ENCODE results near the gene KRTAP10-6.
"Not testable (repeated sequence)": the region's sequence is repeated elsewhere in the genome, so short reads cannot be mapped to it uniquely, and the experiment has no call there.

The KRTAP10-6 gene

GRCh38 chr21:44575307-44576024, 16.8 kb downstream of the KRTAP10-6 start:
- no peak for DNase-seq

- no peak for DNase-seq
These were observed 17.6 kb downstream of the KRTAP10-6 start for GRCh38 chr21:44574457-44575306.

GRCh38 chr21:44573630-44574456, 18.5 kb downstream of the KRTAP10-6 start, which contains the start of gene KRTAP10-4:
TSS of gene KRTAP10-4 (plus strand) at chr21:44573729. CDS start at chr21:44573759, 30 bp downstream.
- not testable (repeated sequence) for DNase-seq

GRCh38 chr21:44572959-44573583, 19.2 kb downstream of the KRTAP10-6 start:
- DNase-seq = no peak

DNA sequence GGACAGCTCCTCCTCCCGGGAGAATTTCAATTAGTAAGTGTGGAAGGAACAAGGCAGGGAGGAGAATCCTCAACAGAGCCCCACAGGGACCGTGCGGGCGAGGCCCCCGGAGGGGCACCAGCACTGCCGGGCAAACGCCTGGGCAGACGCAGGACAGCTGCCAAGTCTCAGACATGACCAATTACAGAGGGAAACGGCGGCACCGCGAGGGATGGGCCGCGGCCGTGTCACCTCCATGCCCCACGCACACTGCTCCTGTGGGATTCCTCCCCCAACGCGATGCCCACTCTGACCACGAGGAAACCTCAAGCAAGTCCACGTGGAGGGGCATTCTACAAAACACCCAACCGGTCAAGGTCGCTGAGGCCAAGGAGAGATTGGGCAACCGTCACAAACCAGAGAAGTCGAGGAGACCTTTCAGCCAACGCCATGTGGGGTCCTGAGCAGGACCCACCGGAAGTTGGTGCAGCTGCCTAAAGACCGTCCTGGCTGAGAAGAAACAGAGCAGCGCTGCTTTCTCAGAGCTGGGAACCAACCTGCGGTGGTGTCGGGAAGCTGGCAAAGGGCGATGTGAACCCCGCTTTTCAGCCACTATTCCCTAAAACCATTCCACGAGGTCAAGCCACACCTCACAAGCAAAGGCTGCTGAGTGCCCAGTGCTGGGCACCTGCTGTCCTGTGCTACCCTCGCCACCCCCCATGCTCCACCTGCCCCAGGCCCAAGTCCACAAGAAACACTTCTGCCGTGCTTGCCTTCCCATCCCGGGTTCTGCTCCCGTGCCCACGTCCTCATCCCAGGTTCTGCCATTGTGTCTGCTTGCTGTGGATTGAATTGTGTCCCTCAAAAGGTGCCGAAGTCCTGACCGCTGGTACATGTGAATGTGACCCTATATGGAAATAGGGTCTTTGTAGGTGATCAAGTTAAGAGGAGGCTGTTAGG, 20.2 kb downstream of the KRTAP10-6 start:
- DNase-seq = no peak

- DNase-seq = no peak
These were observed 21.0 kb downstream of the KRTAP10-6 start for GRCh38 chr21:44571296-44571695.

- no peak for DNase-seq
These were observed 22.3 kb downstream of the KRTAP10-6 start for GRCh38 chr21:44569861-44570517.

DNA sequence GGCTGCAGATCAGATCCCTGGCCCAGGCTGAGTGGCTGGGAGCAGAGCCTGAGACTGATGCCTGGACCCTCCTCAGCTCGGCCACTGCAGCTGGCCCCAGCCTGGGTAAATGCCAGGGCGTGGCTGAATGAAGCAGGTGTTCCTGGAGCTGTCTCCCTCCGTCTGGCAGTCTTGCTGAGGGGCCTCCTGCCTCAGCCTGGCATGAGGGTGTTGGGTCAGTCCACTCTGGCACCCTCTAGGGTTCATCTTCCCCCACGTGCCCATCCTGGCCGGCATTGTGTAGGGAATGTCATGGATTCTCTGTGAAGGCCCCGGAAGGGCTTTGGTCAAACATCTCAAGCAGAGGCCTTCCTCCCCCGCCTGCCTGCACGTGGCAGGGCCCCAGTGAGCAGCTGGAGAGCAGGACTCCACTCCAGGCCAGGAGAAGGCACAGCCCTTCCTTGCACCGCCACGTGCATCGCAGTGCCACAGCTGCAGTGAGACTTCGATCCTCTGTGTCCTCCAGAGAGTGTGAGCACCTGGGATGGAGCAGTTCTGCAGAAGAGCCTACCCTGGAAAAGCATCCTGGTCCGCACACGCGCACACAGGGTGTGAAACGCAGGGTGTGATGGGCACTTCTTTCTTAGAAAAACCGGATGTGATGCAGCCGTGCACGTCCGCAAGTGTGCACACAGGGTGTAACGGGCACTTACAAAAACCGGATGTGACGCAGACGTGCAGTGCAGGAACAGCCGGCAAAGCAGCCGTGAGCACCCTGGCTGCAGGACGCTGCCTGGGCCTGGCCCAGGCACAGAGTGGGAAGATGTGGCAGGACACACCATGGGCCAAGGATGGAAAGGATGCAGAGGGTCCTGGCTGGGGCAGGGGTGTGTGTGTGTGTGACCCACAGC, 23.4 kb downstream of the KRTAP10-6 start:
- no peak for DNase-seq

DNA sequence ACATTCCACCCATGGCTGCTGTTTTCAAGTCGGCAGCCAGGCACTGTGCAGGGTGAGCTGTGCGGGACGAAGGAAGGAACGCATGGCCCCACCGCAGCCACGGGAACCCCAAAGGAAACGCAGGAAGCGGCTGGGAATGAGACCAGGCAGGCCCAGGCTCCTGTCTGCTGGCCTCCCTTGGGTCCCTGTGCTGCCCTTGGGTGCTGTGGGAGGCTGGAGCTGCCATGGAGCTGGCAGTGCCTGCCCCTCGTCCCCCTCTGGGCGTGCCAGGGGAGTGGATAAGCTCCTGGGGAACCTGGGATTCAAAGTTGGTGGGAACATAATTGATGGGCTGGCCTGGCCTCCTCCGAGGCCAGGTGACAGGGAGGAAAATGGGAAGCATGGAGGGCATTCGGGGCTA, 24.0 kb downstream of the KRTAP10-6 start:
- DNase-seq = no peak

- no peak for DNase-seq
These were observed 24.7 kb downstream of the KRTAP10-6 start for GRCh38 chr21:44567481-44568171.

- DNase-seq = no peak
These were observed 25.9 kb downstream of the KRTAP10-6 start for GRCh38 chr21:44566403-44566802.

DNA sequence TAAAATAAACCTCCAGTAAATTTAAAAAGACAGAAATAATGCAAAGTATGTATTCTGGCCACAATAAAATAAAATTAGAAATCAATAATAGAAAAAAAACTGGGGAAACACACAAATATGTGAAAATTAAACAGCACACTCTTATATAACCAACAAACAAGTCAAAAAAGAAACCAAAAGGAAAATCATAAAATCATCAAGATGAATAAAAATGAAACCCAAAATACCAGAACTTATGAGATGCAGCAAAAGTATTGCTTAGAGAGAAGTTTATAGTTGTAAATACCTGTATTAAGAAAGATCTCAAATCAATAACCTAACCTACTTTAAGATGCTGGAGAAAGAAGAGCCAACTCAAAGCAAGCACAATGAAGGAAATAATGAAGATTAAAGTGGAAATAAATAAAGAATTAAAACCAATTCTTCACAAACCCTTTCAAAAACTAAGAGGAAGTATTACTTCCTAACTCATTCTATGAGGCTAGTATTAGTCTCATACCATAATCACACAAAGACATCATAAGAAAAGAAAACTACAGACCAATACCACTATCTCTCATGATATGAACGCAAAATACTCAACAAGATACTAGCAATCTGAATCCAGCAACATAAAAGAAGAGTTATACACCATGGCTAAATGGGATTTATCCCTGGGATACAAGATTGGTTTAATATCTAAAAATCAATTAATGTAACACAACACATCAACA, 27.3 kb downstream of the KRTAP10-6 start:
- no peak for DNase-seq

GRCh38 chr21:44564099-44564498, 28.2 kb downstream of the KRTAP10-6 start:
- DNase-seq = no peak

GRCh38 chr21:44558695-44559094, 33.6 kb downstream of the KRTAP10-6 start, which contains the start of gene KRTAP10-3:
TSS of gene KRTAP10-3 (minus strand) at chr21:44558795. CDS start at chr21:44558715, 80 bp downstream.
- DNase-seq = no peak

DNA sequence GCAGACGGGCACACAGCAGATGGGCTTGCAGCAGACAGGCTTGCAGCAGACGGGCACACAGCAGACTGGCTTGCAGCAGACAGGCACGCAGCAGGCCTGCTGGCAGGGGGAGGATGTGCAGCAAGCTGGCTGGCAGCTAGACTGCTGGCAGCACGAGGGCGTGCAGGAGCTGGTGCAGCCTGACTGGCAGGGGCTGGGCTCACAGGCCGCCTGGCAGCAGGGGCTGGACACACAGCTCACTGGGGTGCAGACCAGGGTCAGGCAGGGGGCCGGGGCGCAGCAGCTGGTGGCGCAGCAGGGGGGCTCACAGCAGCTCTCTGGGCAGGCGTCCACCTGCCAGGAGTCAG, 34.0 kb downstream of the KRTAP10-6 start:
- not testable (repeated sequence) for DNase-seq

GRCh38 chr21:44557491-44558328, 34.6 kb downstream of the KRTAP10-6 start:
- DNase-seq = no peak

DNA sequence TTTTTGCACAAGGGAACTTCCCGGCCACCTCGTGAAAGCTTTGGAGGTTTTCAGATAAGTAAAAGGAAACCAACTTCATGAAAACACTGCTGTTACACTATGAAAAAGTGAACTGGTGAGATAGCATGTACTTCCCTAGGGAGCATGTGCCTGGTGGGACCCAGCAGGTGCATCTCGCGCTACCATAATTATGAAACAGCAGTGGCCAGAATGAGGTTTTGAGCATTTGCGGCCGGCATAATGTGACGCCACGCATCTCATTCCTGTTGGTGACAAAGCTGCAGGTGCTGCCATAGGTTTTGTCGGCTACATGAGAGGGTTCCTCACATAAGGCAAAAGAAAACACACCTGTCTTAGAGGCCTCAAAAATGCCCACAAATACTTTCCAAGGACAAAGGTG, 35.4 kb downstream of the KRTAP10-6 start:
- DNase-seq = no peak
